Stomach (tissue), 9 donors: ENCODE data around the gene IL18R1. TPM values are rescaled to one million over a fixed set of nuclear protein-coding genes. Genes with fewer than 3 reads are reported as not detected.

Source experiments
- DNase-seq, 2 donors: peaks; one replicate each; pipeline versions ENCODE4 v3.0.0 to v3.0.0-alpha.2; 2013 to 2019
- H3K27ac ChIP-seq, 5 donors: fragments of 200-600 bp in 4 of 5; sonication (generic) in 4 of 5; one replicate each; pipeline ENCODE4 v1.5.1; 2013 to 2019; ENCODE audit warnings: mild to moderate bottlenecking in 1 of 5, moderate library complexity in 1 of 5
- H3K27me3 ChIP-seq, 3 donors: fragments of 200-600 bp; sonication (generic); one replicate each; pipeline ENCODE4 v1.5.1; 2017 to 2019; ENCODE audit warnings: mixed run types in 1 of 3
- H3K36me3 ChIP-seq, 4 donors: fragments of 200-600 bp; sonication (generic); 1 replicate in 3 of 4; 2 replicates in 1 of 4; pipeline ENCODE4 v1.5.1; 2016 to 2019
- H3K4me1 ChIP-seq, 4 donors: fragments of 200-600 bp; sonication (generic); one replicate each; pipeline ENCODE4 v1.5.1; 2016 to 2019
- H3K4me3 ChIP-seq, 4 donors: fragments of 200-600 bp; sonication (generic) in 3 of 4; one replicate each; pipeline ENCODE4 v1.5.1; 2016 to 2019; ENCODE audit warnings: mild to moderate bottlenecking in 1 of 4
- H3K9me3 ChIP-seq, 4 donors: fragments of 200-600 bp; sonication (generic); one replicate each; pipeline ENCODE4 v1.5.1; 2016 to 2019
- CTCF ChIP-seq, 7 experiments: fragments of 450-650 bp in 4 of 7; fragments of 200-600 bp in 3 of 7; sonication (generic) in 3 of 7; IDR thresholded peaks; one replicate each; pipeline ENCODE4 v1.5.1; 2016 to 2019; ENCODE audit warnings: antibody characterized with exemption in 7 of 7, control low read depth in 2 of 7, mild to moderate bottlenecking in 1 of 7
- EP300 ChIP-seq: sonication (generic); formaldehyde crosslinking; IDR thresholded peaks from one replicate; pipeline ENCODE4 v1.6.1; 2017; ENCODE audit warnings: antibody characterized with exemption
- POLR2A ChIP-seq, 4 donors: fragments of 450-650 bp; IDR thresholded peaks; one replicate each; pipeline ENCODE4 v1.6.1; 2016; ENCODE audit warnings: antibody characterized with exemption in 4 of 4, control low read depth in 2 of 4, mild to moderate bottlenecking in 1 of 4, moderate library complexity in 1 of 4
- POLR2AphosphoS5 ChIP-seq, 3 donors: sonication (generic); formaldehyde crosslinking; IDR thresholded peaks; one replicate each; pipeline ENCODE4 v1.6.1; 2016; ENCODE audit warnings: antibody characterized with exemption in 3 of 3
- WGBS, 5 donors: extraction: QIAGEN DNeasy Blood & Tissue Kit in 3 of 5; methylation state at CpG; one replicate each; pipeline versions ENCODE4 v1.1.5 to v1.1.7; 2013 to 2018; 5-methylcytosine and 5-hydroxymethylcytosine counted together
- intact Hi-C: fragments of 100-400 bp; cut with DNase I; formaldehyde crosslinking; loops from one replicate; pipeline ENCODE4 v1.15.1; 2023; ENCODE audit warnings: low total_unique reads
- polyA plus RNA-seq, 3 donors: library from polyadenylated mRNA; stranded (reverse); fragments of 200-250 nt; gene quantifications; one replicate each; pipeline ENCODE4 v1.2.3, GENCODE V29; 2013
- total RNA-seq, 5 donors: library from RNA; depleted of rRNA; stranded (reverse); fragments of >200 nt; gene quantifications; one replicate each; pipeline versions ENCODE4 v1.1.0 to v1.2.3, GENCODE V29; 2014 to 2016
- donor health status: healthy with polysubstance abuse.
- donor health status: Bipolar disorder and iron deficiency.
- donor health status: healthy.

The IL18R1 gene
- total and polyA plus RNA-seq, 8 donors: 0.29 to 83.9 (median 2.5) TPM

- Histone ChIP-seq H3K36me3 (peaks cover 0 to 41% (median 27%) of the 10 kb centered on the region in 4 donors), H3K4me1 (peaks cover 0 to 11% (median 0%) of the 10 kb centered on the region in 4 donors), H3K27me3 (no peaks in the 10 kb centered on the region), H3K4me3 (no peak overlapping the region), H3K9me3 (peaks cover 0 to 18% (median 15%) of the 10 kb centered on the region in 4 donors), H3K27ac (no peak overlapping the region)
- TF ChIP-seq CTCF (IDR thresholded peaks at IDR 0.05): no peak
- TF ChIP-seq POLR2A (IDR thresholded peaks at IDR 0.05): no peak
- TF ChIP-seq POLR2AphosphoS5 (IDR thresholded peaks at IDR 0.05): no peak
- TF ChIP-seq EP300: no peak
- intact Hi-C loops: no loop called here
- 81 to 100% (median 91%) methylated on average over 1 of the region's 1 CpG for WGBS, 5 donors
- no peak for DNase-seq
Observed at GRCh38 chr2:102365763-102366162, 10.2 kb downstream of the IL18R1 start.

GRCh38 chr2:102366406-102367112, 11.0 kb downstream of the IL18R1 start:
- Histone ChIP-seq H3K36me3 (peaks cover 0 to 41% (median 27%) of the 10 kb centered on the region in 4 donors), H3K9me3 (peaks cover 0 to 18% (median 15%) of the 10 kb centered on the region in 4 donors), H3K27ac (peak overlapping the region in 3 of 5 donors; percentile 39 to 73 (median 49)), H3K4me3 (no peak overlapping the region), H3K4me1 (peaks cover 0 to 5% (median 0%) of the 10 kb centered on the region in 4 donors), H3K27me3 (no peaks in the 10 kb centered on the region)
- no peak for DNase-seq
- no peak for TF ChIP-seq EP300
- TF ChIP-seq POLR2AphosphoS5 (IDR thresholded peaks at IDR 0.05): no peak
- TF ChIP-seq POLR2A (IDR thresholded peaks at IDR 0.05): no peak
- no peak for TF ChIP-seq CTCF (IDR thresholded peaks at IDR 0.05)
- intact Hi-C loops: no loop called here
- WGBS, 5 donors: 76 to 88% (median 87%) methylated on average over 3 of the region's 3 CpGs

GRCh38 chr2:102367331-102367971, 11.9 kb downstream of the IL18R1 start:
- no peaks in the 10 kb centered on the region for H3K4me1 ChIP-seq
- H3K27ac ChIP-seq: peak overlapping the region in 3 of 5 donors; percentile 39 to 73 (median 49)
- peaks cover 0 to 18% (median 15%) of the 10 kb centered on the region in 4 donors for H3K9me3 ChIP-seq
- DNase-seq: peak in 1 of 2 donors; percentile 23
- WGBS, 5 donors: 73 to 84% (median 78%) methylated on average over 6 of the region's 6 CpGs
- TF ChIP-seq POLR2AphosphoS5 (IDR thresholded peaks at IDR 0.05): peak in 1 of 3 donors; percentile 6
- TF ChIP-seq EP300: no peak
- no peak overlapping the region for H3K4me3 ChIP-seq
- intact Hi-C loops: no loop called here
- no peaks in the 10 kb centered on the region for H3K27me3 ChIP-seq
- peaks cover 0 to 41% (median 27%) of the 10 kb centered on the region in 4 donors for H3K36me3 ChIP-seq

- peaks cover 0 to 20% (median 16%) of the 10 kb centered on the region in 4 donors for H3K9me3 ChIP-seq
- TF ChIP-seq EP300: no peak
- TF ChIP-seq CTCF (IDR thresholded peaks at IDR 0.05): no peak
- TF ChIP-seq POLR2A (IDR thresholded peaks at IDR 0.05): no peak
- H3K27ac ChIP-seq: peak overlapping the region in 2 of 5 donors; percentile 3 to 34
- no peaks in the 10 kb centered on the region for H3K4me1 ChIP-seq
- no peak overlapping the region for H3K4me3 ChIP-seq
- H3K27me3 ChIP-seq: no peaks in the 10 kb centered on the region
- DNase-seq: no peak
- H3K36me3 ChIP-seq: peaks cover 0 to 31% (median 24%) of the 10 kb centered on the region in 4 donors
- intact Hi-C loops: no loop called here
- 74 to 91% (median 87%) methylated on average over 5 of the region's 5 CpGs for WGBS, 5 donors
Observed at GRCh38 chr2:102368461-102369109, 13.0 kb downstream of the IL18R1 start.
